HG02943 (cell line): ENCODE results near the gene ACP5.
"Not testable (repeated sequence)": the region's sequence is repeated elsewhere in the genome, so short reads cannot be mapped to it uniquely, and the experiment has no call there.

Experiments
- ATAC-seq: cut with Tn5 transposase; IDR thresholded peaks from one replicate; pipeline ENCODE4 v1.9.1; 2021; ENCODE audit warnings: mild to moderate bottlenecking, low read depth, moderate library complexity; ENCODE audit not compliant: unreplicated experiment

ACP5 gene

GRCh38 chr19:11577451-11578257 is at the start of gene ACP5:
ACP5 (minus strand) TSS chr19:11577645; CDS start chr19:11577317, 328 bp downstream.
- ATAC-seq: no peak

GRCh38 chr19:11626252-11626651 is 48.8 kb upstream of the ACP5 start:
- ATAC-seq: no peak

GRCh38 chr19:11624069-11624463 is 46.6 kb upstream of the ACP5 start:
- ATAC-seq: no peak

DNA sequence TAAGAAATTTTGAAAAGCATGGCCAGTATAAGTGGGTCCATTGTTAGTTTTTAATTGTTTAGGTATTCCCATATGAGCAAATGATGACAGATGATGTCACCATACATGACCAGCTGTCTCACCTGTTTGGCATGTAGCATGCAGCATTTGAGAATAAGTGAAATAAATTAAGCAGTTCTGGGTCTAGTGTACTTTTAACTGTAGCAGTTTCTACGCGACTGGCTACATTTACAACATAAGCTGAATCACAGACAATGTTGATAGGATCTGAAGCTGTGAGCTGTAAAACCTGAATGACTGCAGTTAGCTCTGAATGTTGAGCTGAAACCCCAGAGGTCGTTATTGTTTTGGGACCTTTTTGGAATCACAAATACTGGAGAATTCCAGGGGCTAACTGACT is 45.0 kb upstream of the ACP5 start:
- not testable (repeated sequence) for ATAC-seq

GRCh38 chr19:11620553-11620952 is 43.1 kb upstream of the ACP5 start:
- no peak for ATAC-seq

- no peak for ATAC-seq
These were observed 40.0 kb upstream of the ACP5 start for GRCh38 chr19:11617180-11618062.

- ATAC-seq: no peak
These were observed 35.5 kb upstream of the ACP5 start for GRCh38 chr19:11612816-11613511.

GRCh38 chr19:11611730-11612129 is 34.3 kb upstream of the ACP5 start:
- no peak for ATAC-seq

DNA sequence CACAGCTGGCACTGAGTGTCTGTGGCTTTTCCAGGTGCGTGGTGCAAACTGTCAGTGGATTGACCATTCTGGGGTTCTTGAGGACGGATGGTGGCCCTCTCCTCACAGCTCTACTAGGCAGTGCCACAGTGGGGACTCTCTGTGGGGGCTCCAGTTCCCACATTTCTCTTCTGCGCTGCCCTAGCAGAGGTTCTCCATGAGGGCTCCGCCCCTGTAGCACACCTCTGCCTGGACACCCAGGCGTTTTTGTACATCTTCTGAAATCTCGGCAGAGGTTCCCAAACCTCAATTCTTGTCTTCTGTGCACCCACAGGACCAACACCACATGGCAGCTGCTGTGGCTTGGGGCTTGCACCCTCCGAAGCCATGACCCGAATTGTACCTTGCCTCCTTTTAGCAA is 29.0 kb upstream of the ACP5 start:
- ATAC-seq: no peak

GRCh38 chr19:11599704-11600103 is 22.3 kb upstream of the ACP5 start:
- ATAC-seq: not testable (repeated sequence)

DNA sequence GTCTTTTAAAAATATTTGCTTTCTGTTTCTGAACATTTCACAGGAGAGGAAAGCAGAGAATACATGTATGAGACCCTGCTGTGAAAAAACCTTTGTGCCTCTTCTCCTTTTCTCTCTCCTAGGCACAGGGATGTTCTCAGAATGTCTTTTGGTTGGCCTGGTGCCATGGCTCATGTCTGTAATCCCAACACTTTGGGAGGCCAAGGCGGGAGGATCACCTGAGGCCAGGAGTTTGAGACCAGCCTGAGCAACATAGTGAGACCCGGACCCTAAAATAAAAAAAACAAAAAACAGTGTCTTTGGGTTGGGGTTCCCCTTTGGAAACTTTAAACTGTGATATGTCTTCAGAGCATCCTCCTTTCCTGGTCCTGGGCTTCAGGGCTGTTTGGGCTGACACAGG is 21.3 kb upstream of the ACP5 start:
- ATAC-seq: no peak

DNA sequence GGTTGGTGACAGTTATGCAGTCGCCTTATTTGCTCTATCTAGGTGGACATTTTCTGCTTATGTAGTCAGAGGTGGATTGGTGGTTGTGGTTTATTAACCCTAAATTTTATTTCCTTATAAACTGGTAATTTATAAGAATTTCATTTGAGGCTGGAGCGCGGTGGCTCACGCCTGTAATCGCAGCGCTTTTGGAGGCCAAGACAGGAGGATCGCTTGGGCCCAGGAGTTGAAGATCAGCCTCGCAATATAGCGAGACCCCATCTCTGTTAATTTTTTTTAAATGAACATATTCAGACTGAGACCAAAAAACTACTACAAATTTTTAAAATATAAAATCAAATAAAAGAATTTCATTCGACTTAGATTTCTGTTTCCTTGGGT is 20.6 kb upstream of the ACP5 start:
- no peak for ATAC-seq

DNA sequence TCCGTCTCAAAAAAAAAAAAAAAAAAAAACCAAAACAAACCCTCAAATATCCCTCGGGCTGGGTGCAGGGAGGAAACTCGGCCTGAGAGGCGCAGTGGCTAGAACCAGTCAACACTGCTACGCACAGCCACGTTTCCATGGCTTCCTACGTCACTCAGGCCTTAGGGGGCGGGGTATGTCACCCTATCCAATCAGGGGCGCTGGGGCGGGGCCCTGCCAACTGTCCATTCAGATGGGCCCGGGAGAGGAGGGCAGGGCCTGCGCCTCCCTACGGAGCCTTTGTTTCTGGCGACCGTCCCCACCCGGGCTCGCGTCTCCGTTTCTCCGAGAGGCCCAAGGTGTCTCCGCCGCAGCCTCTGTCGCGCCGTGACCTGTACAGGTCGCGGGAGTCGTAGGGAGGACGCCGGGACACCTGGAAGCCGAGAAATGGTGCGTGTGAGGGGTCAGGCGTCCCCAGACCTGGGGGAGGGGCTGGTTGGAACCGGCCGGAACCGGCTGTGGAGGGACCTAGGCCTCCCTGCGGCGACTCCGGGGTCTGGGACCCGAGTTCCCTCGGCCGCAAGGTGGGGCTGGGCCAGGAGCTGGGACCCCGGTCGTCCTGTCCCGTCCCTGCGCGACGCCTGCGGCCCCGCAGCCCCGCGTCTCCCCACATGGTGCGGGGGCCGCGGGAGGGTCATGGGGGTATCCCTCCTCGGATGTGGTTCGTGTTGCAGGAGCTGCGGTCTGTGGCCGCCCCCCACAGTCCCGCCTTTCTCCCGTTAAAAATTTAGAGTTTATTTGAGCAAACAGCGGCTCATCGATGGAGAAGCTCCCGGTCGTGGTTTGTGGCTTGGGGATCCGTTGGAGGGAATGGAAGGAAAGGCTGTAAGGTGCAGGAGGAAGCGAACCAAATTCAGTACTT is 20.0 kb upstream of the ACP5 start, which contains the start of gene ZNF627:
ZNF627 (plus strand) TSS at position 282 of the 901 bp plus-strand sequence; CDS start at position 427, 145 bp downstream.
- peak; percentile 96 for ATAC-seq

DNA sequence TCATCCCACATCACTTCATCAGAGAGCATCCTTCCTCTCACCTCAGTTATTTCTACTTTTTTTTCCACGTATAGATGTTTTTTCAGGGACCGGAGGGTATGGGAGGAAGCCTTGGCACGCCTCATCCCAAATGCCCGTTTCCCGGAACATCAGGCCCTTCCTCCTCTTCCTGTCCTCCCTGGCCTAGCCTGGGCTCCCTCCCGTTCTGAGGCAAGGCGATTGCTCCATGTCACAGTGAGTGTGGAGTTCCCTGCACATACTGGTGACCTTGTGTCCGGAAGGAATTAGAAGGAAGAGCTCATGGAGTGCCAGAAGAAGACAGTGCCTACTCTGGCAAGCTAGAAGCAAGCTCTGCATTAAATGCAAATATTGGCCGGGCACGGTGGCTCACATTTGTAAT is 18.7 kb upstream of the ACP5 start:
- no peak for ATAC-seq

- ATAC-seq: no peak
These were observed 16.6 kb upstream of the ACP5 start for GRCh38 chr19:11594084-11594483.

DNA sequence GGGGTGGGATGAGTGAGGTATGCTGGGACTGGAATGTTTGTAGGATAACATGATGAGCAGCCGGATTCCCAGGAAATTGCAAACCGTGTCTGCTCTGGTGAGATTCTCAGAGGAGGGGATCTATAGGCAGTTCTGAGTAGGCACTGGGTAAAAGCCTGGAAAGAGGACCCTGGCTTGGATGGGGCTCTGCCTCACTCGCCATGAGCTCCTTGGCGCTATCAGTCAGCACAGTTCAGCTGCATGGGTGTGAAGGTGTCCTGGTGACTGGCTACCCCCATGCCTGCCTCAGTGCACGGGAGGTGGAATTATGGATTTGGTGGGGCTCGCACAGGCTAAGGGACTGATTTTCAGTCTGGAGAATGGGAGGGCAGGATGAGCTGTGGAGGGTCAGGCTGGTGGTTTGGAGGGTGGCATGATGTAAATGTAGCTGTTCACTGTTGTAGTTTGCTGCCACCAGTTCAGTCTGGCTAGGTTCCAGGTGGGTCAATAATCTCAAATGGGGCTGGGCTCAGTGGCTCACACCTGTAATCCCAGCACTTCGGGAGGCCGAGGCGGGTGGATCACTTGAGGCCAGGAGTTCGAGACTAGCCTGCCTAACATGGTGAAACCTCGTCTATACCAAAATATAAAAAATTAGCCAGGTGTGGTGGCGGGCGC is 10.7 kb upstream of the ACP5 start:
- no peak for ATAC-seq

- no peak for ATAC-seq
These were observed 10.0 kb upstream of the ACP5 start for GRCh38 chr19:11587302-11587974.

DNA sequence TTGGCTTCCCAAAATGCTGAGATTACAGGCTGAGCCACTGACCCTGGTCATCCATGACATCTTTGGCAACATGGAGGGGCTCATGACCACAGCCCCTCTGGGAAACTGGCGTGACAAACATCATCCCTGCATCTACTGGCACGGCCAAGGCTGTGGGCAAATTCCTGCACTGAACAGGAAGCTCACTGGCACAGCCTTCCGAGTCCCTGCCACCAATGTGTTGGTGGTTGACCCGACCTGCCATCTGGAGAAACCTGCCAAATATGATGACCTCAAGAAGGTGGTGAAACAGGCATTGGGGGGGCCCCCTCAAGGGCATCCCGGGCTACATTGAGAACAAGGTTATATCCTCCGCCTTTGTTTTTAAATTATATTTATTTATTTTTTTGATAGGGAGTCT is 8.9 kb upstream of the ACP5 start:
- ATAC-seq: no peak

DNA sequence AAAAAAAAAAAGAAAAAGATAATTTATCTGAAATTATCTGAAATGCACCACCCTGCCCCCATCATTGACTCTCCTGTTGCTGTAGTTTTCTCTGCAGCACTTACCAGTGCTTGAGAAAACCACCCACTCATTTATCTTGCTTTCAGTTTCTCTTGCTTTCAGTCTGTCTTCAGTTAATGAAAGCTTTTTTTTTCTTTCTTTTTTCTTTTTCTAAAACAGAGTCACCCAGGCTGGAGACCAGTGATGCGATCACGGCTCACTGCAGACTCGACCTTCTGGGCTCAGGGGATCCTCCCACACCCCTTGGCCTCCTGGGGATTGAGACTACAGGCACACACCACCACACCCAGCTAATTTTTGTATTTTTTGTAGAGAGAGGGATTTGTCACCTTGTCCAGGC is 4.3 kb upstream of the ACP5 start:
- peak; percentile 56 for ATAC-seq
